A549 (cell line): ENCODE measurements around the gene STK17A.

ENCODE experiments used
- EP300 ChIP-seq, 2 experiments: fragments of >200 bp; sonication (Bioruptor Twin); formaldehyde crosslinking; IDR thresholded peaks; 2 replicates in 1 of 2; 3 replicates in 1 of 2; pipeline ENCODE4 v1.6.1; 2016 to 2017
- MAFK ChIP-seq: fragments of 450-650 bp; IDR thresholded peaks from 2 replicates; pipeline ENCODE4 v1.6.1; 2014; ENCODE audit not compliant: partially characterized antibody
- RFX5 ChIP-seq: fragments of 450-650 bp; IDR thresholded peaks from 2 replicates; pipeline ENCODE4 v1.7.1; 2014; ENCODE audit warnings: antibody characterized with exemption, mild to moderate bottlenecking, moderate library complexity

DNA sequence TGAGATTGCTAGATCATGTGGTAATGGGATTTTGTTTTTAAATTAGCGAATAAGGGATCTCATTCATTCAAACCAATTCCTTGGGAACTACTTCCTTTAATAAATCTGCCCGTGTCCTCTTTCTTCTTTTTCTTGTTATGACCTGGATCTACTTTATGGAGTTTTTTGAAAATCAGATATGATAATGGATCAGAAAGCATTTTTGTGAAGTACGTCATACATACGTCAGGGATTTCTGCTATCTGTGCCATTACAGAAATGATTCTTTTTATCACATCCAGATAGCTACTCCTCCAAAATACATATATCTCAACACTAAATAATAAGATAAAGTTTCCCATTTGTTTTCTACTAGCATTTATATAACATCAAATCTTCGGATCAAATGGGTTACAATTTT is 40.2 kb upstream of the STK17A start:
- no peak for TF ChIP-seq MAFK
- no peak for TF ChIP-seq RFX5
- TF ChIP-seq EP300 (IDR thresholded peaks at IDR 0.05), result no peak
